GM23338 (cell line): Measurements from ENCODE around the gene PPP4C. TPM values are rescaled to one million over a fixed set of nuclear protein-coding genes. Genes with fewer than 3 reads are reported as not detected.

Source experiments
- ATAC-seq: fragments of 200-7000 bp; cut with Tn5 transposase; 3 replicates; pipeline ENCODE4 v1.9.1; 2020
- DNase-seq: peaks from one replicate; pipeline ENCODE4 v3.0.0-alpha.2; 2015; ENCODE audit warnings: low spot score
- H2AFZ ChIP-seq: fragments of 200-600 bp; sonication (generic); 2 replicates; pipeline ENCODE4 v1.8.0; 2016; ENCODE audit warnings: antibody characterized with exemption, mild to moderate bottlenecking, moderate library complexity
- H3F3A ChIP-seq: fragments of 200-600 bp; sonication (generic); replicated peaks from 2 replicates; pipeline ENCODE4 v1.8.0; 2017; ENCODE audit warnings: antibody characterized with exemption, mixed run types, low read depth
- H3K27ac ChIP-seq: fragments of 200-600 bp; sonication (generic); 2 replicates; pipeline ENCODE4 v1.6.1; 2016; ENCODE audit warnings: low read depth
- H3K27me3 ChIP-seq: fragments of 200-600 bp; sonication (generic); 2 replicates; pipeline ENCODE4 v1.8.0; 2016; ENCODE audit warnings: mild to moderate bottlenecking, mixed run types, moderate library complexity; ENCODE audit not compliant: insufficient read depth
- H3K36me3 ChIP-seq: fragments of 200-600 bp; sonication (generic); 2 replicates; pipeline ENCODE4 v1.8.0; 2016; ENCODE audit warnings: mild to moderate bottlenecking; ENCODE audit not compliant: insufficient read depth
- H3K4me1 ChIP-seq: fragments of 200-600 bp; sonication (generic); 2 replicates; pipeline ENCODE4 v1.8.0; 2016; ENCODE audit warnings: mild to moderate bottlenecking, moderate library complexity; ENCODE audit not compliant: insufficient read depth
- H3K4me2 ChIP-seq: fragments of 200-600 bp; sonication (generic); 2 replicates; pipeline ENCODE4 v1.7.1; 2017; ENCODE audit warnings: mixed run types
- H3K4me3 ChIP-seq: fragments of 200-600 bp; sonication (generic); 2 replicates; pipeline ENCODE4 v1.6.1; 2016; ENCODE audit warnings: mixed run types
- H3K79me2 ChIP-seq: fragments of 200-600 bp; sonication (generic); replicated peaks from 2 replicates; pipeline ENCODE4 v1.8.0; 2017; ENCODE audit warnings: mild to moderate bottlenecking; ENCODE audit not compliant: insufficient read depth
- H3K9me2 ChIP-seq: fragments of 200-600 bp; sonication (generic); 2 replicates; pipeline ENCODE4 v1.8.0; 2017; ENCODE audit not compliant: insufficient read depth
- H4K20me1 ChIP-seq: fragments of 200-600 bp; sonication (generic); replicated peaks from 2 replicates; pipeline ENCODE4 v1.8.0; 2017; ENCODE audit warnings: mild to moderate bottlenecking; ENCODE audit not compliant: insufficient read depth
- H3K27ac Mint-ChIP-seq: 2 replicates; pipeline ENCODE4 v1.8.0; 2020; ENCODE audit warnings: inconsistent platforms, mild to moderate bottlenecking, moderate library complexity, mixed read lengths
- H3K27me3 Mint-ChIP-seq: 3 replicates; pipeline ENCODE4 v1.8.0; 2022; ENCODE audit warnings: low read depth, mild to moderate bottlenecking, moderate library complexity, mixed read lengths, inconsistent platforms; ENCODE audit not compliant: insufficient read depth, poor library complexity
- H3K36me3 Mint-ChIP-seq: 3 replicates; pipeline ENCODE4 v1.8.0; 2021; ENCODE audit warnings: low read depth, mild to moderate bottlenecking, inconsistent platforms, moderate library complexity, mixed read lengths
- H3K4me1 Mint-ChIP-seq: 3 replicates; pipeline ENCODE4 v1.8.0; 2020; ENCODE audit warnings: mild to moderate bottlenecking, inconsistent platforms, mixed read lengths
- H3K4me3 Mint-ChIP-seq: 3 replicates; pipeline ENCODE4 v1.8.0; 2021; ENCODE audit warnings: moderate library complexity, mild to moderate bottlenecking, inconsistent platforms, mixed read lengths
- H3K9me3 Mint-ChIP-seq: 3 replicates; pipeline ENCODE4 v1.8.0; 2020; ENCODE audit warnings: moderate library complexity, mild to moderate bottlenecking, inconsistent platforms, mixed read lengths
- CREB1 ChIP-seq: fragments of 250-450 bp; sonication (Bioruptor Pico); IDR thresholded peaks from 2 replicates; pipeline ENCODE4 v1.5.0; 2020; ENCODE audit warnings: low read depth, mild to moderate bottlenecking, moderate library complexity
- EZH2 ChIP-seq: fragments of 200-600 bp; sonication (generic); IDR thresholded peaks from one replicate; pipeline ENCODE4 v1.8.0; 2017; ENCODE audit warnings: antibody characterized with exemption, mild to moderate bottlenecking, low read depth; ENCODE audit not compliant: unreplicated experiment
- EZH2phosphoT487 ChIP-seq: fragments of 200-600 bp; sonication (generic); IDR thresholded peaks from one replicate; pipeline ENCODE4 v1.8.1; 2018; ENCODE audit warnings: antibody characterized with exemption; ENCODE audit not compliant: unreplicated experiment
- NANOG ChIP-seq: IDR thresholded peaks from 2 replicates; pipeline ENCODE4 v1.6.1; 2016; ENCODE audit warnings: antibody characterized with exemption, borderline replicate concordance
- ZNF114 ChIP-seq: fragments of 250-450 bp; sonication (Bioruptor Pico); IDR thresholded peaks from 2 replicates; pipeline ENCODE4 v1.5.0; 2020; ENCODE audit warnings: mild to moderate bottlenecking, moderate library complexity
- ZNF462 ChIP-seq: fragments of 250-450 bp; sonication (Bioruptor Pico); IDR thresholded peaks from 2 replicates; pipeline ENCODE4 v1.5.0; 2020; ENCODE audit warnings: mild to moderate bottlenecking, moderate library complexity
- polyA plus RNA-seq: library from polyadenylated mRNA; unstranded; fragments of >200 nt; fragmentation: Nextera tagmentation; extraction: Ambion mirVana; gene quantifications from 2 replicates; pipeline ENCODE4 v1.2.1, GENCODE V29; 2016
- total RNA-seq: library from RNA; depleted of rRNA; stranded (reverse); fragments of >200 nt; shearing (Covaris generic); gene quantifications from 2 replicates; pipeline ENCODE4 v1.2.3, GENCODE V29; 2014

The PPP4C gene
- total and polyA plus RNA-seq, 2 experiments from 2014 or later, result 120 to 170 TPM

DNA sequence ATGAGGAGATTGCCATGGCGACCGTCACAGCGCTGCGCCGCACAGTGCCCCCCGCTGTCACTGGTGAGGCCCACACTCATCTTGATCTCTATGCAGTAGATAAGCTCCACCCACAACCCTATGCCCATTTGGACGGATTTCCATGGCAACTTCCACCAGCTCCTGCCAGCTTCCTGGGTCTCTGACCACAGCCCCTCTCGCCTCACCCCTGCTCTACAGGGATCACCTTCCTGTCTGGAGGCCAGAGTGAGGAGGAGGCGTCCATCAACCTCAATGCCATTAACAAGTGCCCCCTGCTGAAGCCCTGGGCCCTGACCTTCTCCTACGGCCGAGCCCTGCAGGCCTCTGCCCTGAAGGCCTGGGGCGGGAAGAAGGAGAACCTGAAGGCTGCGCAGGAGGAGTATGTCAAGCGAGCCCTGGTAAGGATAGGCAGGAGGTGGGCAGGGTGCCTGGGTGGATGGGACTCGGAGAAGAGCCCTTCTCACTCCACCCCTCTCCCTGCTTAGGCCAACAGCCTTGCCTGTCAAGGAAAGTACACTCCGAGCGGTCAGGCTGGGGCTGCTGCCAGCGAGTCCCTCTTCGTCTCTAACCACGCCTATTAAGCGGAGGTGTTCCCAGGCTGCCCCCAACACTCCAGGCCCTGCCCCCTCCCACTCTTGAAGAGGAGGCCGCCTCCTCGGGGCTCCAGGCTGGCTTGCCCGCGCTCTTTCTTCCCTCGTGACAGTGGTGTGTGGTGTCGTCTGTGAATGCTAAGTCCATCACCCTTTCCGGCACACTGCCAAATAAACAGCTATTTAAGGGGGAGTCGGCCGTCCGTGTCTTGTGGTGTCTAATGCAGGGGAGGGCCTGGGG lies 6.0 kb upstream of the PPP4C start:
- Histone ChIP-seq H3K27me3 (no peaks in the 10 kb centered on the region), H3K4me1 (peaks cover 5% of the 10 kb centered on the region), H4K20me1 (peaks cover 42% of the 10 kb centered on the region), H3K4me3 (no peak overlapping the region), H3K9me2 (no peaks in the 10 kb centered on the region), H3F3A (peaks cover 64% of the 10 kb centered on the region), H2AFZ (no peak overlapping the region), H3K79me2 (peaks cover 36% of the 10 kb centered on the region), H3K36me3 (peaks cover 33% of the 10 kb centered on the region), H3K4me2 (no peak overlapping the region), H3K27ac (no peak overlapping the region)
- no peak for ATAC-seq
- H3K4me3 Mint-ChIP-seq, result no peak overlapping the region
- no peak for DNase-seq
- H3K27ac Mint-ChIP-seq, result peak overlapping the region; percentile 66
- peaks cover 26% of the 10 kb centered on the region for H3K27me3 Mint-ChIP-seq
- no peaks in the 10 kb centered on the region for H3K9me3 Mint-ChIP-seq
- H3K36me3 Mint-ChIP-seq, result peaks cover 69% of the 10 kb centered on the region
- no peak for TF ChIP-seq EZH2
- TF ChIP-seq ZNF462, result no peak
- no peak for TF ChIP-seq NANOG
- no peak for TF ChIP-seq EZH2phosphoT487
- peaks cover 12% of the 10 kb centered on the region for H3K4me1 Mint-ChIP-seq

GRCh38 chr16:30070490-30070889 lies 5.3 kb upstream of the PPP4C start:
- H4K20me1 ChIP-seq, result peaks cover 42% of the 10 kb centered on the region
- no peak overlapping the region for H3K27ac Mint-ChIP-seq

More at GRCh38 chr16:30070490-30070889, 5.3 kb upstream of the PPP4C start:
- Mint-ChIP-seq H3K36me3 (peaks cover 69% of the 10 kb centered on the region), H3K27me3 (peaks cover 28% of the 10 kb centered on the region), H3K9me3 (no peaks in the 10 kb centered on the region), H3K4me1 (peaks cover 12% of the 10 kb centered on the region), H3K4me3 (no peak overlapping the region)
- H3F3A ChIP-seq, result peaks cover 65% of the 10 kb centered on the region
- H3K79me2 ChIP-seq, result peaks cover 36% of the 10 kb centered on the region
- H3K27me3 ChIP-seq, result no peaks in the 10 kb centered on the region
- TF ChIP-seq EZH2phosphoT487 (no peak), ZNF114 (CRISPR knock-in tag) (no peak), CREB1 (CRISPR knock-in tag) (no peak)
- H3K4me1 ChIP-seq, result peaks cover 11% of the 10 kb centered on the region
- H3K9me2 ChIP-seq, result no peaks in the 10 kb centered on the region
- H3K4me3 ChIP-seq, result no peak overlapping the region
- ATAC-seq (no peak), DNase-seq (no peak)
- no peak overlapping the region for H3K4me2 ChIP-seq
- no peak overlapping the region for H3K27ac ChIP-seq
- peaks cover 33% of the 10 kb centered on the region for H3K36me3 ChIP-seq
- H2AFZ ChIP-seq, result no peak overlapping the region
